Measurements from ENCODE around the gene UBLCP1.
A peak's percentile ranks its signal among the peaks of the same experiment; 100 is the strongest.

The UBLCP1 gene

GRCh38 chr5:159304961-159305595, 42.0 kb downstream of the UBLCP1 start:
- 90% methylated on average over 4 of the region's 5 CpGs for WGBS (ENCODE audit: insufficient coverage)
- peaks cover 0 to 4% (median 0%) of the 10 kb centered on the region in 5 experiments for H3K27me3 ChIP-seq (replicated peaks in 2 of 5; ENCODE audit: control insufficient read depth in 4 of 5, insufficient read depth in 5 of 5, low read length in 4 of 5)
- H3K36me3 ChIP-seq (ENCODE audit: control insufficient read depth in 4 of 4, insufficient read depth in 4 of 4, low read length in 3 of 4), result no peaks in the 10 kb centered on the region
- H3K9me3 ChIP-seq (ENCODE audit: control extremely low read depth in 1 of 5, control insufficient read depth in 4 of 5, insufficient read depth in 2 of 5, low read depth in 1 of 5, low read length in 4 of 5), result peaks cover 0 to 26% (median 16%) of the 10 kb centered on the region in 5 experiments
- ChIA-PET POLR2A (no interaction called here), CTCF (interaction anchor here (1.0 kb wide), 1 partner anchor 12 kb away, joined by 3 read pairs; no protein-coding TSS in a partner anchor)
- no peaks in the 10 kb centered on the region for H3K4me1 ChIP-seq (ENCODE audit: control extremely low read depth in 1 of 4, control insufficient read depth in 4 of 4, insufficient read depth in 4 of 4, low read length in 3 of 4)
- no peak overlapping the region for H3K4me3 ChIP-seq (ENCODE audit: control insufficient read depth in 1 of 7, extremely low read depth in 1 of 7, insufficient read depth in 4 of 7, low read depth in 2 of 7, low read length in 6 of 7)
- DNase-seq, result no peak
- H3K27ac ChIP-seq (ENCODE audit: insufficient read depth in 1 of 2, low read depth in 1 of 2, low read length in 2 of 2, poor library complexity in 1 of 2, severe bottlenecking in 2 of 2), result no peak overlapping the region

DNA sequence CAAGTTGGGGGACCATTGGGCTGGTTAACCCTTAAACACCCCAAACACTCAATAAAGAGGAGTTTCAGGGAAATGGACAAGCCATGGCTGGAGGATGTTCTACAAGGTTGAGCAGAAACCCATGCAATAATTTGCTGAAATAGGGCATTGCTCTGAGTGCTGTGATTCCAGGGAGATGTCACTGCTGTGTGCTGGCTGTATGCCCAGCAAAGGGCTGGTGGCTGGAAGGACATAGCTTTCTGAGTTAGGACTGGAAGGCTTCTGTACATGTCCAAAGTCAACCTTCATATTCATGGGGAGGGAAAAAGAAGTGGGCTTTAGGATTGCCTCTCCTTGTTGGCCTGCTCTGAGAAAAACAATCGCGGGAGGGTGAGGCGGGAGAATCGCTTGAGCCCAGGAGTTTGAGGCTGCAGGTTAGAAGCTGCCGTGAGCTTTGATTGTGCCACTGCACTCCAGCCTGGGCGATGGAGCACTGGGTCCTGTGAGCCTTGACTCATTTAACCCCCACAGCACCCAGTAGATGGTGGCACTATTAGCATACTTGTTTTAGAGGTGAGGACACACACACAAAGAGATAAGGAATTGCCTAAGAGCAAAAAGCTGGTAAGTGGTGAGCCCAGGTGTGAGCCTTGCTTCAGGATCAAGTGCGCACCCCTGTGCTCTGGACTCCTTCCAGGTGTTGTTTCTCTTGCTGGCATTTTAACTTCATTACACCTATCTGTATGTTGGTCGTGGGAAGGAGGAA, 46.8 kb downstream of the UBLCP1 start:
- H3K27ac ChIP-seq (ENCODE audit: insufficient read depth in 1 of 2, low read depth in 1 of 2, low read length in 2 of 2, poor library complexity in 1 of 2, severe bottlenecking in 2 of 2), result no peak overlapping the region
- CTCF ChIA-PET, result interaction anchor here (1.1 to 2.1 kb wide), 5 partner anchors 9 to 153 kb away, joined by 3 to 10 read pairs (median 4); no protein-coding TSS in a partner anchor
- peak overlapping the region in 4 of 7 experiments; percentile 35 to 67 (median 50) for H3K4me3 ChIP-seq (ENCODE audit: control insufficient read depth in 1 of 7, extremely low read depth in 1 of 7, insufficient read depth in 4 of 7, low read depth in 2 of 7, low read length in 6 of 7)
- POLR2A ChIA-PET, result no interaction called here
- H3K27me3 ChIP-seq (replicated peaks in 2 of 5; ENCODE audit: control insufficient read depth in 4 of 5, insufficient read depth in 5 of 5, low read length in 4 of 5), result peaks cover 0 to 9% (median 1%) of the 10 kb centered on the region in 5 experiments
- 87% methylated on average over 6 of the region's 8 CpGs for WGBS (ENCODE audit: insufficient coverage)
- DNase-seq, result no peak
- H3K36me3 ChIP-seq (ENCODE audit: control insufficient read depth in 4 of 4, insufficient read depth in 4 of 4, low read length in 3 of 4), result no peaks in the 10 kb centered on the region
- H3K9me3 ChIP-seq (ENCODE audit: control extremely low read depth in 1 of 5, control insufficient read depth in 4 of 5, insufficient read depth in 2 of 5, low read depth in 1 of 5, low read length in 4 of 5), result no peaks in the 10 kb centered on the region
- H3K4me1 ChIP-seq (ENCODE audit: control extremely low read depth in 1 of 4, control insufficient read depth in 4 of 4, insufficient read depth in 4 of 4, low read length in 3 of 4), result peaks cover 2 to 12% (median 8%) of the 10 kb centered on the region in 4 experiments

GRCh38 chr5:159310511-159310910, 47.4 kb downstream of the UBLCP1 start:
- DNase-seq, result peak in 2 of 3 donors; percentile 67 to 77
- WGBS (ENCODE audit: insufficient coverage), result 10% methylated on average over 13 of the region's 26 CpGs
- Histone ChIP-seq H3K4me1 (ENCODE audit: control extremely low read depth in 1 of 4, control insufficient read depth in 4 of 4, insufficient read depth in 4 of 4, low read length in 3 of 4) (peaks cover 2 to 12% (median 8%) of the 10 kb centered on the region in 4 experiments), H3K27ac (ENCODE audit: insufficient read depth in 1 of 2, low read depth in 1 of 2, low read length in 2 of 2, poor library complexity in 1 of 2, severe bottlenecking in 2 of 2) (no peak overlapping the region), H3K27me3 (replicated peaks in 2 of 5; ENCODE audit: control insufficient read depth in 4 of 5, insufficient read depth in 5 of 5, low read length in 4 of 5) (peaks cover 0 to 9% (median 1%) of the 10 kb centered on the region in 5 experiments), H3K9me3 (ENCODE audit: control extremely low read depth in 1 of 5, control insufficient read depth in 4 of 5, insufficient read depth in 2 of 5, low read depth in 1 of 5, low read length in 4 of 5) (no peaks in the 10 kb centered on the region), H3K36me3 (ENCODE audit: control insufficient read depth in 4 of 4, insufficient read depth in 4 of 4, low read length in 3 of 4) (no peaks in the 10 kb centered on the region), H3K4me3 (ENCODE audit: control insufficient read depth in 1 of 7, extremely low read depth in 1 of 7, insufficient read depth in 4 of 7, low read depth in 2 of 7, low read length in 6 of 7) (peak overlapping the region in 5 of 7 experiments; percentile 30 to 67 (median 37))
- POLR2A ChIA-PET, result no interaction called here
- CTCF ChIA-PET, result interaction anchor here (1.0 to 2.1 kb wide), 6 partner anchors 8 to 154 kb away, joined by 3 to 10 read pairs (median 4); no protein-coding TSS in a partner anchor

DNA sequence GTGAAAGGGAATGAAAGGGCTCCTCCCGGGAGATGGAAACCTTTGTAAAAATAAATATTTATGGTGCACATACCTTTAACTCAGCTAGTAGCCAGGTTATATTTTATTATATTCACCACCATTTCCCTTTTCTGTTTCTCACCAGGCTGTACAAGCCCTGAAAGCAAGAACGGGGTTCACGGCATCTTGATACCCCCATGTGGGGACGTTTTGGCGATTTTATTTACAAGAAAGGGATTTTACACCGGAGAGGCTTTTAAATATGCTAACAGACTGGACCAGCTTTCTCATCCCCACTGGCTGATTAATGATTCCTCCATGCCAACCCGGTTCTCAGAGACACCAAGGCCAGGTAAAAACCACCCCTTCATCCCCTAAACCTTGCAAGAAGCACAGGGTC, 48.0 kb downstream of the UBLCP1 start:
- ChIA-PET POLR2A (no interaction called here), CTCF (interaction anchor here (1.0 to 2.1 kb wide), 5 partner anchors 8 to 154 kb away, joined by 3 to 10 read pairs (median 4); no protein-coding TSS in a partner anchor)
- no peaks in the 10 kb centered on the region for H3K9me3 ChIP-seq (ENCODE audit: control extremely low read depth in 1 of 5, control insufficient read depth in 4 of 5, insufficient read depth in 2 of 5, low read depth in 1 of 5, low read length in 4 of 5)
- H3K27me3 ChIP-seq (replicated peaks in 2 of 5; ENCODE audit: control insufficient read depth in 4 of 5, insufficient read depth in 5 of 5, low read length in 4 of 5), result peaks cover 0 to 9% (median 1%) of the 10 kb centered on the region in 5 experiments
- 50% methylated on average over 5 of the region's 7 CpGs for WGBS (ENCODE audit: insufficient coverage)
- H3K4me1 ChIP-seq (ENCODE audit: control extremely low read depth in 1 of 4, control insufficient read depth in 4 of 4, insufficient read depth in 4 of 4, low read length in 3 of 4), result peaks cover 2 to 12% (median 8%) of the 10 kb centered on the region in 4 experiments
- H3K36me3 ChIP-seq (ENCODE audit: control insufficient read depth in 4 of 4, insufficient read depth in 4 of 4, low read length in 3 of 4), result no peaks in the 10 kb centered on the region
- H3K27ac ChIP-seq (ENCODE audit: insufficient read depth in 1 of 2, low read depth in 1 of 2, low read length in 2 of 2, poor library complexity in 1 of 2, severe bottlenecking in 2 of 2), result no peak overlapping the region
- peak overlapping the region in 3 of 7 experiments; percentile 37 to 67 (median 62) for H3K4me3 ChIP-seq (ENCODE audit: control insufficient read depth in 1 of 7, extremely low read depth in 1 of 7, insufficient read depth in 4 of 7, low read depth in 2 of 7, low read length in 6 of 7)
- no peak for DNase-seq

GRCh38 chr5:159313197-159313596, 50.1 kb downstream of the UBLCP1 start:
- no peaks in the 10 kb centered on the region for H3K9me3 ChIP-seq (ENCODE audit: control extremely low read depth in 1 of 5, control insufficient read depth in 4 of 5, insufficient read depth in 2 of 5, low read depth in 1 of 5, low read length in 4 of 5)
- peaks cover 0 to 9% (median 1%) of the 10 kb centered on the region in 5 experiments for H3K27me3 ChIP-seq (replicated peaks in 2 of 5; ENCODE audit: control insufficient read depth in 4 of 5, insufficient read depth in 5 of 5, low read length in 4 of 5)
- H3K36me3 ChIP-seq (ENCODE audit: control insufficient read depth in 4 of 4, insufficient read depth in 4 of 4, low read length in 3 of 4), result no peaks in the 10 kb centered on the region
- no peak overlapping the region for H3K27ac ChIP-seq (ENCODE audit: insufficient read depth in 1 of 2, low read depth in 1 of 2, low read length in 2 of 2, poor library complexity in 1 of 2, severe bottlenecking in 2 of 2)
- peaks cover 2 to 12% (median 8%) of the 10 kb centered on the region in 4 experiments for H3K4me1 ChIP-seq (ENCODE audit: control extremely low read depth in 1 of 4, control insufficient read depth in 4 of 4, insufficient read depth in 4 of 4, low read length in 3 of 4)
- WGBS (ENCODE audit: insufficient coverage), result 95% methylated on average over 2 of the region's 2 CpGs
- CTCF ChIA-PET, result no interaction called here
- POLR2A ChIA-PET, result no interaction called here
- no peak for DNase-seq
- H3K4me3 ChIP-seq (ENCODE audit: control insufficient read depth in 1 of 7, extremely low read depth in 1 of 7, insufficient read depth in 4 of 7, low read depth in 2 of 7, low read length in 6 of 7), result no peak overlapping the region

- H3K27ac ChIP-seq (ENCODE audit: insufficient read depth in 1 of 2, low read depth in 1 of 2, low read length in 2 of 2, poor library complexity in 1 of 2, severe bottlenecking in 2 of 2), result no peak overlapping the region
- no peak overlapping the region for H3K4me3 ChIP-seq (ENCODE audit: control insufficient read depth in 1 of 7, extremely low read depth in 1 of 7, insufficient read depth in 4 of 7, low read depth in 2 of 7, low read length in 6 of 7)
- H3K4me1 ChIP-seq (ENCODE audit: control extremely low read depth in 1 of 4, control insufficient read depth in 4 of 4, insufficient read depth in 4 of 4, low read length in 3 of 4), result no peaks in the 10 kb centered on the region
- WGBS (ENCODE audit: insufficient coverage), result 92% methylated on average over 8 of the region's 9 CpGs
- ChIA-PET CTCF (interaction anchor here (0.7 to 6.6 kb wide), 26 partner anchors 9 to 670 kb away, joined by 3 to 48 read pairs (median 3); no protein-coding TSS in a partner anchor), POLR2A (no interaction called here)
- no peaks in the 10 kb centered on the region for H3K9me3 ChIP-seq (ENCODE audit: control extremely low read depth in 1 of 5, control insufficient read depth in 4 of 5, insufficient read depth in 2 of 5, low read depth in 1 of 5, low read length in 4 of 5)
- H3K36me3 ChIP-seq (ENCODE audit: control insufficient read depth in 4 of 4, insufficient read depth in 4 of 4, low read length in 3 of 4), result no peaks in the 10 kb centered on the region
- DNase-seq, result peak; percentile 66 to 79 (median 75)
- H3K27me3 ChIP-seq (replicated peaks in 2 of 5; ENCODE audit: control insufficient read depth in 4 of 5, insufficient read depth in 5 of 5, low read length in 4 of 5), result peaks cover 0 to 3% (median 0%) of the 10 kb centered on the region in 5 experiments
Observed at GRCh38 chr5:159316519-159317383, 53.7 kb downstream of the UBLCP1 start.

Data from common myeloid progenitor, CD34-positive (primary cell).